T-cell (primary cell): ENCODE measurements around the gene OR4L1. TPM values are rescaled to one million over a fixed set of nuclear protein-coding genes. Genes with fewer than 3 reads are reported as not detected.

Source experiments
- ATAC-seq, 4 experiments: fragments of 200-7000 bp in 3 of 4; fragments of 150-1000 bp in 1 of 4; cut with Tn5 transposase; replicated peaks in 1 of 4; 1 replicate in 3 of 4; 2 replicates in 1 of 4; pipeline ENCODE4 v1.10.0; 2021; ENCODE audit warnings: moderate library complexity in 3 of 4, mild to moderate bottlenecking in 2 of 4, moderate number of reproducible peaks in 1 of 4
- CTCF ChIA-PET, 2 donors: fragments of 300-600 bp; sonication (Branson Sonifier 250); formaldehyde crosslinking; loops; one replicate each; lab custom pipeline; 2022; ENCODE audit warnings: antibody characterized with exemption in 2 of 2; lab: Charles Lee
- POLR2A ChIA-PET, 2 donors: fragments of 300-600 bp; sonication (Branson Sonifier 250); formaldehyde crosslinking; loops; one replicate each; lab custom pipeline; 2022; ENCODE audit warnings: antibody characterized with exemption in 2 of 2; lab: Charles Lee
- DNase-seq, 35 experiments: peaks; one replicate each; pipeline versions ENCODE4 v3.0.0 to v3.0.0-alpha.2; 2013 to 2023
- H3K27ac ChIP-seq: one replicate; pipeline ENCODE4 v1.5.1; 2013; ENCODE audit warnings: low read length
- H3K27me3 ChIP-seq, 2 experiments: replicated peaks in 1 of 2; 1 replicate in 1 of 2; 2 replicates in 1 of 2; pipeline versions ENCODE4 v1.6.1 to v1.7.0; 2013; ENCODE audit warnings: low read length in 1 of 2, mixed read lengths in 1 of 2; ENCODE audit not compliant: control insufficient read depth in 2 of 2, insufficient read depth in 2 of 2; ENCODE audit errors: extremely low read depth in 1 of 2
- H3K36me3 ChIP-seq, 2 donors: 1 replicate in 1 of 2; 2 replicates in 1 of 2; pipeline versions ENCODE4 v1.6.1 to v1.7.0; 2013; ENCODE audit warnings: low read length in 1 of 2; ENCODE audit not compliant: control insufficient read depth in 2 of 2, insufficient read depth in 1 of 2; ENCODE audit errors: extremely low read depth in 1 of 2
- H3K4me1 ChIP-seq, 2 experiments: 1 replicate in 1 of 2; 2 replicates in 1 of 2; pipeline versions ENCODE4 v1.6.1 to v1.7.0; 2013; ENCODE audit warnings: low read length in 2 of 2, mixed read lengths in 1 of 2; ENCODE audit not compliant: insufficient read depth in 2 of 2, control insufficient read depth in 1 of 2; ENCODE audit errors: extremely low read depth in 1 of 2
- H3K4me3 ChIP-seq, 2 donors: 1 replicate in 1 of 2; 2 replicates in 1 of 2; pipeline versions ENCODE4 v1.5.1 to v1.7.0; 2013; ENCODE audit warnings: mild to moderate bottlenecking in 2 of 2, low read length in 1 of 2, moderate library complexity in 1 of 2; ENCODE audit not compliant: control insufficient read depth in 1 of 2; ENCODE audit errors: extremely low read depth in 1 of 2
- H3K9me3 ChIP-seq: 2 replicates; pipeline ENCODE4 v1.7.0; 2013
- H3K27ac Mint-ChIP-seq, 2 donors: one replicate each; pipeline ENCODE4 v1.8.0; 2020 to 2021; ENCODE audit warnings: mild to moderate bottlenecking in 2 of 2, mixed read lengths in 2 of 2
- H3K27me3 Mint-ChIP-seq, 2 donors: one replicate each; pipeline ENCODE4 v1.8.0; 2021 to 2022; ENCODE audit warnings: mixed read lengths in 2 of 2
- H3K36me3 Mint-ChIP-seq: one replicate; pipeline ENCODE4 v1.8.0; 2021; ENCODE audit warnings: mixed read lengths
- H3K4me1 Mint-ChIP-seq, 3 donors: one replicate each; pipeline ENCODE4 v1.8.0; 2020 to 2022; ENCODE audit warnings: mixed read lengths in 3 of 3, mild to moderate bottlenecking in 1 of 3
- H3K4me3 Mint-ChIP-seq, 3 donors: one replicate each; pipeline ENCODE4 v1.8.0; 2020 to 2022; ENCODE audit warnings: mild to moderate bottlenecking in 3 of 3, mixed read lengths in 3 of 3, moderate library complexity in 3 of 3
- H3K9me3 Mint-ChIP-seq, 3 donors: one replicate each; pipeline ENCODE4 v1.8.0; 2020 to 2022; ENCODE audit warnings: mixed read lengths in 3 of 3
- WGBS: methylation state at CpG from one replicate; pipeline ENCODE4 v1.1.5; 2013; ENCODE audit warnings: missing lambda C conversion rate; ENCODE audit not compliant: insufficient coverage; 5-methylcytosine and 5-hydroxymethylcytosine counted together
- total RNA-seq, 35 experiments: library from RNA in 6 of 35; stranded (reverse) in 6 of 35; fragments of 120-200 nt in 1 of 35; gene quantifications; one replicate each; pipeline versions ENCODE4 v1.2.1 to v1.2.4 and lab custom pipeline; 2013 to 2026

Gene OR4L1, protein sequence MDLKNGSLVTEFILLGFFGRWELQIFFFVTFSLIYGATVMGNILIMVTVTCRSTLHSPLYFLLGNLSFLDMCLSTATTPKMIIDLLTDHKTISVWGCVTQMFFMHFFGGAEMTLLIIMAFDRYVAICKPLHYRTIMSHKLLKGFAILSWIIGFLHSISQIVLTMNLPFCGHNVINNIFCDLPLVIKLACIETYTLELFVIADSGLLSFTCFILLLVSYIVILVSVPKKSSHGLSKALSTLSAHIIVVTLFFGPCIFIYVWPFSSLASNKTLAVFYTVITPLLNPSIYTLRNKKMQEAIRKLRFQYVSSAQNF
- total RNA-seq (not detected), total RNA-seq (lab: John Stamatoyannopoulos, UW) (0 reads per million in 29 experiments)
- total RNA-seq (2013): not detected

DNA sequence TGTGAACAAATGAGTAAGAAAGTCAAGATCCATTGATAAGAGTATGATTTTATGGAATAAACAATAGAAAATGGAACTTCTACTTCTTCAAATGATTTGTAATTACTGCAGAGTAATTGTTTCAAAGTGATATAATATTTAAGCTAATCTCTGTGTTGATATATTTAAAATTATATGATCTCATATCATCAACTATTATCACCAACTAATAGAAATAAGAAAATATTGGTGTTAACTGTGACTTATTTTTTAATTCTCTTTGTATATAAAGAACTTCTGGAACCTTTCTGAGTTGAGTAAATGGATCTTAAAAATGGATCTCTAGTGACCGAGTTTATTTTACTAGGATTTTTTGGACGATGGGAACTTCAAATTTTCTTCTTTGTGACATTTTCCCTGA is at the start of gene OR4L1:
Gene OR4L1, plus strand, starts transcription at position 301 of the 400 bp plus-strand sequence. Its CDS starts 0 bp downstream, at position 301.
- H3K4me3 Mint-ChIP-seq: no peak within 1 kb of the TSS
- peaks cover 0 to 1% (median 0%) of the 10 kb centered on the region in 3 donors for H3K4me1 Mint-ChIP-seq
- H3K27me3 Mint-ChIP-seq: peaks cover 0 to 20% of the 10 kb centered on the region in 2 donors
- no peak within 1 kb of the TSS for H3K4me3 ChIP-seq
- H3K36me3 Mint-ChIP-seq: no peaks in the 10 kb centered on the region
- ATAC-seq (no peak), DNase-seq (no peak)
- no peak within 1 kb of the TSS for H3K27ac Mint-ChIP-seq
- no CpG with 5 or more reads among the region's 2 CpGs for WGBS
- no peak within 1 kb of the TSS for H3K27ac ChIP-seq
- peaks cover 4% of the 10 kb centered on the region in 3 donors for H3K9me3 Mint-ChIP-seq
- no peaks in the 10 kb centered on the region for H3K36me3 ChIP-seq
- no peaks in the 10 kb centered on the region for H3K4me1 ChIP-seq
- H3K9me3 ChIP-seq: no peaks in the 10 kb centered on the region
- ChIA-PET POLR2A (no interaction called here), CTCF (no interaction called here)
- no peaks in the 10 kb centered on the region for H3K27me3 ChIP-seq

DNA sequence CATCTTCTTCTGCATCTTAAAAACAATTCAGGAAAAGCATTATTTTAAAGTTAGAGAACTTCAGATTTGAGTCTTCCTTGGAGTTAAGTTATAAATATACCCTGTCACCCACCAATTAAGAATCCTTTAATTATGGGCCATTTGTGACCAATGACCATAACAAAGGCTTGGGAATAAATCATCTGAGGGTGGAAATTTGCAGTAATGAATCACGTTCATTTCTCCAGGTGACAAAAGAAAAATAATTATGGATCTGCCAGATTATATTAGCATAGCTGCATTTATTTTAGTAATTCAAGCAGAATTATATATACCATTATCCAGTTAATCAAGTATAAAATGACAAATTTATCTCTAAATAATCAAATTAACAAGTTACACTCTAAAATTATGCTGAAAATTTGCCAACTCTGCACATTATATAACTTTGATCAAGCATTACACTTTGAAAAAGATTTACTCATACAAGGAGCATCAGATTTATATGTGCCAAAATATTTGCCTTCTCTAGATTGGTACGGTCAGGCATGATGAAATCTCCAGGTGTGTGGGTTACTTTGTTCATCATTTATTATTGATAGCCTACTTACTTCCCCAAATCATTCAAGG is 40.5 kb upstream of the OR4L1 start, which contains the start of gene OR4K14:
Gene OR4K14, minus strand, starts transcription at position 51 of the 609 bp plus-strand sequence. CDS start 4,114 bp downstream, outside the sequence.
- DNase-seq (no peak), ATAC-seq (no peak)
- Mint-ChIP-seq H3K4me3 (no peak within 1 kb of the TSS), H3K9me3 (peaks cover 0 to 5% (median under 1%) of the 10 kb centered on the region in 3 donors), H3K36me3 (no peaks in the 10 kb centered on the region), H3K27me3 (peaks cover 0 to 12% of the 10 kb centered on the region in 2 donors), H3K27ac (no peak within 1 kb of the TSS), H3K4me1 (no peaks in the 10 kb centered on the region)
- H3K4me3 ChIP-seq: no peak within 1 kb of the TSS
- no CpG with 5 or more reads among the region's 2 CpGs for WGBS
- ChIA-PET POLR2A (no interaction called here), CTCF (no interaction called here)
- no peaks in the 10 kb centered on the region for H3K27me3 ChIP-seq
- no peaks in the 10 kb centered on the region for H3K9me3 ChIP-seq
- no peaks in the 10 kb centered on the region for H3K36me3 ChIP-seq
- H3K4me1 ChIP-seq: no peaks in the 10 kb centered on the region
- H3K27ac ChIP-seq: no peak within 1 kb of the TSS

DNA sequence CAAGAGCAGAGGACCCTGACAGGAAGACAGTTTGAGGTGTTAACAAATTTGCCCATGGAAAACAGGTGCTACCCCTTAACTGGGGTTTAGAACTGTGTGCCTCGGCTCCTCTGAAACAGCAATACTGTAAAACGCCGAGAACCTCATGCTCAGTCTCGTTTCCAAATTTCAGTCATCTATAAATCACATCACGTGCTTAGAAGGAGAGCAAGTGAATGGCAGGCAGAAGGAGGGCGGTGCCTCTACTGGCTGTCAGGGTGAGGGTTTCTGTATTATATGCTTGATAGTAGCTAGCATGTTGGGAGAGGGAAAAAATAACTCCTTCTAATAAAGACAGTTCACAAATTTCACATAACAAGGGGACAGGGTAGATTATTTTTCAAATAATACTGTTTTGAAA is 28.8 kb upstream of the OR4L1 start:
- H3K4me1 ChIP-seq: no peaks in the 10 kb centered on the region
- H3K27me3 ChIP-seq: no peaks in the 10 kb centered on the region
- Mint-ChIP-seq H3K27me3 (peaks cover 0 to 3% of the 10 kb centered on the region in 2 donors), H3K36me3 (no peaks in the 10 kb centered on the region), H3K4me1 (no peaks in the 10 kb centered on the region), H3K4me3 (no peak overlapping the region), H3K27ac (no peak overlapping the region), H3K9me3 (no peaks in the 10 kb centered on the region)
- ChIA-PET POLR2A (no interaction called here), CTCF (no interaction called here)
- H3K36me3 ChIP-seq: no peaks in the 10 kb centered on the region
- H3K4me3 ChIP-seq: no peak overlapping the region
- no peak overlapping the region for H3K27ac ChIP-seq
- WGBS: no CpG with 5 or more reads among the region's 6 CpGs
- no peaks in the 10 kb centered on the region for H3K9me3 ChIP-seq
- no peak for ATAC-seq
- no peak for DNase-seq

DNA sequence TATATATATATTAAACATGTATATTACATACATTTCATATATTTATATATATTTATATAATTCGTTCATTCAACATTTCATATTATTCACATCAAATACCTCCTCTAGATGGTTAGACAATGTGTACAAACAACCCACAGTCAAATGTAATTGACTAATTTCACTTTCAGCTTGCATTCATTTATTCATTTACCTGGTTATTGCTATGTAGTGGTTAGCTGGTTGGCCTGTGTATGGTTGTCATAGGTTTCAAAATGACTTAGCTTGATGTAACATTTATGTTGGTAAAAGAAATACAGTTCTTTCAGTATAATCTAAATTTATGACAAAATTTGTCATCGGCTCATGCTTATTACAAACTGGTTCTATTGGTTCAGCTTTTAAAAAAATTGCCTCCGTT is 24.4 kb upstream of the OR4L1 start:
- Histone ChIP-seq H3K27ac (no peak overlapping the region), H3K4me1 (no peaks in the 10 kb centered on the region), H3K27me3 (no peaks in the 10 kb centered on the region), H3K36me3 (no peaks in the 10 kb centered on the region), H3K9me3 (no peaks in the 10 kb centered on the region), H3K4me3 (no peak overlapping the region)
- Mint-ChIP-seq H3K27me3 (no peaks in the 10 kb centered on the region), H3K4me1 (no peaks in the 10 kb centered on the region), H3K27ac (no peak overlapping the region), H3K9me3 (peaks cover 0 to 8% (median 0%) of the 10 kb centered on the region in 3 donors), H3K36me3 (no peaks in the 10 kb centered on the region), H3K4me3 (no peak overlapping the region)
- DNase-seq: no peak
- CTCF ChIA-PET: no interaction called here
- no peak for ATAC-seq
- no CpG with 5 or more reads among the region's 3 CpGs for WGBS
- POLR2A ChIA-PET: no interaction called here

DNA sequence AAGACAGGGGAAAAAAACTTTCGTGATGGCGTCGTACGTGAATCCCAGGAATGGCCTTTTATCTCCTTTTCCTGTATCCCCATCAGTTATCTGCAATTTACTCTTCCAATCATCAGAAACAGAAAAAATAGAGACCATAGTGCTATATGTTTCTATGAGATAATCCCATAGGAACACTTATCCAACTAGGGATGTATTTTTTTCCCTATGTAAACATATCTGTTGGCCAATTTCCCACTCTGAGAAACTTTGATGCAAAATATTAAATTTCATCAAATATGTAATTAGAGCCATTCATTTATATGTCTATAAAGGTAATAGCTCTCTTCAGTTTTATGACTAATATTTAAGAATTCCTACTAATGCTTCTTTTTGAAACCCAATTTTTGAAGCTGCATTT is 23.9 kb upstream of the OR4L1 start, which contains the start of gene OR4K13:
Gene OR4K13, minus strand, starts transcription at position 101 of the 400 bp plus-strand sequence. CDS start 1,280 bp downstream, outside the sequence.
- DNase-seq (no peak), ATAC-seq (no peak)
- no peaks in the 10 kb centered on the region for H3K27me3 Mint-ChIP-seq
- CTCF ChIA-PET: no interaction called here
- H3K4me1 Mint-ChIP-seq: no peaks in the 10 kb centered on the region
- no peak within 1 kb of the TSS for H3K4me3 Mint-ChIP-seq
- Histone ChIP-seq H3K27me3 (no peaks in the 10 kb centered on the region), H3K36me3 (no peaks in the 10 kb centered on the region), H3K27ac (no peak within 1 kb of the TSS), H3K9me3 (no peaks in the 10 kb centered on the region), H3K4me3 (no peak within 1 kb of the TSS), H3K4me1 (no peaks in the 10 kb centered on the region)
- no peak within 1 kb of the TSS for H3K27ac Mint-ChIP-seq
- POLR2A ChIA-PET: no interaction called here
- H3K9me3 Mint-ChIP-seq: peaks cover 0 to 8% (median 0%) of the 10 kb centered on the region in 3 donors
- no peaks in the 10 kb centered on the region for H3K36me3 Mint-ChIP-seq
- WGBS: no CpG with 5 or more reads among the region's 4 CpGs

DNA sequence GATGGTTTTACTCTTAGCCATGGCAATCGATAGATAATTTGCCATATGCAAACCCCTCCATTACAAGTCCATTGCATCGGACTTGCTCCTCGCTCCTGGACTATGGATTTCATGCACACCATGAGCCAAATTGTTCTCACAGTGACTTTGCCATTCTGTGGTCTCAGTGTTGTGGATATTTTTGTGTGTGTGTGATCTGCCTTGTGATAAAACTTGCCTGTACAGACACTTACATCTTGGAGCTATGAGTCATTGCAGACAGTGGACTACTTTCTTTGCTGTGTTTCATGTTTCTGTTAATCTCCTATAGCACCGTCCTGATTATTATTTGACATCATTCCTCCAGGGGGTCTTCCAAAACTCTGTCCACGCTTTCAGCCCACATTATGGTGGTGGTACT is 15.6 kb upstream of the OR4L1 start:
- POLR2A ChIA-PET: no interaction called here
- 100% methylated on average over 1 of the region's 5 CpGs for WGBS
- H3K27me3 ChIP-seq: no peaks in the 10 kb centered on the region
- no peaks in the 10 kb centered on the region for H3K4me1 ChIP-seq
- no peak overlapping the region for H3K4me3 ChIP-seq
- ATAC-seq (no peak), DNase-seq (no peak)
- Mint-ChIP-seq H3K27ac (no peak overlapping the region), H3K4me1 (no peaks in the 10 kb centered on the region), H3K4me3 (no peak overlapping the region), H3K9me3 (peaks cover 0 to 4% (median 3%) of the 10 kb centered on the region in 3 donors), H3K36me3 (no peaks in the 10 kb centered on the region), H3K27me3 (peaks cover 2 to 14% of the 10 kb centered on the region in 2 donors)
- peaks cover 3% of the 10 kb centered on the region for H3K9me3 ChIP-seq
- CTCF ChIA-PET: no interaction called here
- H3K27ac ChIP-seq: no peak overlapping the region
- H3K36me3 ChIP-seq: no peaks in the 10 kb centered on the region
